ENCODE results near the gene TNFRSF13B.

The TNFRSF13B gene

GRCh38 chr17:16932611-16933010, 39.3 kb downstream of the TNFRSF13B start:
- Histone ChIP-seq H3K36me3 (replicated peaks; ENCODE audit: low read depth, low read length) (peaks cover 9% of the 10 kb centered on the region), H3K27me3 (ENCODE audit: low read depth, low read length) (no peaks in the 10 kb centered on the region), H3K4me1 (ENCODE audit: low read length) (peaks cover 10% of the 10 kb centered on the region), H4K20me1 (ENCODE audit: insufficient read depth, low read length) (0 out of 2 replicates have a peak, but pooled peaks cover 3% of the 10 kb centered on the region), H3K27ac (ENCODE audit: low read length) (no peak overlapping the region), H2AFZ (ENCODE audit: low read depth, low read length) (no peak overlapping the region), H3K9me3 (ENCODE audit: insufficient read depth, low read length) (no peaks in the 10 kb centered on the region), H3K4me2 (ENCODE audit: low read length) (no peak overlapping the region), H3K4me3 (ENCODE audit: low read length) (no peak overlapping the region), H3K9ac (ENCODE audit: low read length) (no peak overlapping the region), H3K79me2 (ENCODE audit: low read length) (no peaks in the 10 kb centered on the region)
- TF ChIP-seq EZH2phosphoT487 (IDR thresholded peaks at IDR 0.05; ENCODE audit: low read depth), result no peak
- no peak for TF ChIP-seq CTCF (IDR thresholded peaks at IDR 0.05; ENCODE audit: low read depth, low read length)

GRCh38 chr17:16932156-16932555, 39.8 kb downstream of the TNFRSF13B start:
- no peak for TF ChIP-seq EZH2phosphoT487 (IDR thresholded peaks at IDR 0.05; ENCODE audit: low read depth)
- no peak for TF ChIP-seq CTCF (IDR thresholded peaks at IDR 0.05; ENCODE audit: low read depth, low read length)
- H2AFZ ChIP-seq (ENCODE audit: low read depth, low read length), result no peak overlapping the region
- H3K36me3 ChIP-seq (replicated peaks; ENCODE audit: low read depth, low read length), result peaks cover 9% of the 10 kb centered on the region
- peaks cover 10% of the 10 kb centered on the region for H3K4me1 ChIP-seq (ENCODE audit: low read length)
- H3K4me3 ChIP-seq (ENCODE audit: low read length), result no peak overlapping the region
- H3K4me2 ChIP-seq (ENCODE audit: low read length), result no peak overlapping the region
- H3K79me2 ChIP-seq (ENCODE audit: low read length), result no peaks in the 10 kb centered on the region
- H3K9ac ChIP-seq (ENCODE audit: low read length), result no peak overlapping the region
- no peaks in the 10 kb centered on the region for H3K27me3 ChIP-seq (ENCODE audit: low read depth, low read length)
- no peaks in the 10 kb centered on the region for H3K9me3 ChIP-seq (ENCODE audit: insufficient read depth, low read length)
- H3K27ac ChIP-seq (ENCODE audit: low read length), result no peak overlapping the region
- H4K20me1 ChIP-seq (ENCODE audit: insufficient read depth, low read length), result 0 out of 2 replicates have a peak, but pooled peaks cover 3% of the 10 kb centered on the region

- H3K27me3 ChIP-seq (ENCODE audit: low read depth, low read length), result no peaks in the 10 kb centered on the region
- H4K20me1 ChIP-seq (ENCODE audit: insufficient read depth, low read length), result 0 out of 2 replicates have a peak, but pooled peaks cover 3% of the 10 kb centered on the region
- H3K79me2 ChIP-seq (ENCODE audit: low read length), result no peaks in the 10 kb centered on the region
- H3K36me3 ChIP-seq (replicated peaks; ENCODE audit: low read depth, low read length), result peaks cover 9% of the 10 kb centered on the region
- no peak overlapping the region for H3K9ac ChIP-seq (ENCODE audit: low read length)
- H3K27ac ChIP-seq (ENCODE audit: low read length), result no peak overlapping the region
- TF ChIP-seq EZH2phosphoT487 (IDR thresholded peaks at IDR 0.05; ENCODE audit: low read depth), result no peak
- TF ChIP-seq CTCF (IDR thresholded peaks at IDR 0.05; ENCODE audit: low read depth, low read length), result no peak
- H3K4me2 ChIP-seq (ENCODE audit: low read length), result no peak overlapping the region
- H3K9me3 ChIP-seq (ENCODE audit: insufficient read depth, low read length), result no peaks in the 10 kb centered on the region
- H3K4me3 ChIP-seq (ENCODE audit: low read length), result no peak overlapping the region
- no peak overlapping the region for H2AFZ ChIP-seq (ENCODE audit: low read depth, low read length)
- peaks cover 10% of the 10 kb centered on the region for H3K4me1 ChIP-seq (ENCODE audit: low read length)
Observed at GRCh38 chr17:16931318-16932060, 40.4 kb downstream of the TNFRSF13B start.

- Histone ChIP-seq H3K9me3 (ENCODE audit: insufficient read depth, low read length) (no peaks in the 10 kb centered on the region), H3K4me3 (ENCODE audit: low read length) (no peak overlapping the region), H3K27me3 (ENCODE audit: low read depth, low read length) (no peaks in the 10 kb centered on the region), H3K36me3 (replicated peaks; ENCODE audit: low read depth, low read length) (peaks cover 9% of the 10 kb centered on the region), H3K27ac (ENCODE audit: low read length) (no peak overlapping the region), H3K79me2 (ENCODE audit: low read length) (no peaks in the 10 kb centered on the region), H2AFZ (ENCODE audit: low read depth, low read length) (no peak overlapping the region), H4K20me1 (ENCODE audit: insufficient read depth, low read length) (0 out of 2 replicates have a peak, but pooled peaks cover 3% of the 10 kb centered on the region), H3K9ac (ENCODE audit: low read length) (no peak overlapping the region), H3K4me2 (ENCODE audit: low read length) (no peak overlapping the region), H3K4me1 (ENCODE audit: low read length) (peaks cover 5% of the 10 kb centered on the region)
- TF ChIP-seq EZH2phosphoT487 (IDR thresholded peaks at IDR 0.05; ENCODE audit: low read depth), result no peak
- TF ChIP-seq CTCF (IDR thresholded peaks at IDR 0.05; ENCODE audit: low read depth, low read length), result no peak
Observed at GRCh38 chr17:16930571-16931317, 41.2 kb downstream of the TNFRSF13B start.

All from OCI-LY3 (cell line).